Measurements from ENCODE around the gene GALC.

GALC gene

GRCh38 chr14:88005978-88006851 is 13.2 kb upstream of the GALC start:
- peak; percentile 87 for DNase-seq

- no peak for DNase-seq
Measured at GRCh38 chr14:88005050-88005481, 12.1 kb upstream of the GALC start, which contains the start of gene GPR65. GPR65 (plus strand) TSS chr14:88005135; CDS start chr14:88010848, 5,713 bp downstream.

- no peak for DNase-seq
Measured at GRCh38 chr14:88004506-88005036, 11.6 kb upstream of the GALC start.

- no peak for DNase-seq
Measured at GRCh38 chr14:88003425-88003824, 10.4 kb upstream of the GALC start.

- DNase-seq = no peak
Measured at GRCh38 chr14:88002421-88003075, 9.6 kb upstream of the GALC start.

- no peak for DNase-seq
Measured at GRCh38 chr14:87999277-87999676, 6.3 kb upstream of the GALC start.

GRCh38 chr14:87998482-87998881 is 5.5 kb upstream of the GALC start:
- DNase-seq = no peak

- no peak for DNase-seq
Measured at GRCh38 chr14:87996291-87996592, 3.3 kb upstream of the GALC start.

GRCh38 chr14:87995500-87996290 is 2.7 kb upstream of the GALC start:
- DNase-seq = no peak

GRCh38 chr14:87994974-87995373 is 2.0 kb upstream of the GALC start:
- DNase-seq = no peak

- DNase-seq = no peak
Measured at GRCh38 chr14:87992346-87992717, 650 bp downstream of the GALC start.

- DNase-seq = no peak
Measured at GRCh38 chr14:87990682-87991081, 2.3 kb downstream of the GALC start.

GRCh38 chr14:87989956-87990299 is 3.1 kb downstream of the GALC start:
- no peak for DNase-seq

- no peak for DNase-seq
Measured at GRCh38 chr14:87989221-87989955, 3.6 kb downstream of the GALC start.

GRCh38 chr14:87979689-87980088 is 13.3 kb downstream of the GALC start:
- no peak for DNase-seq

- no peak for DNase-seq
Measured at GRCh38 chr14:87975636-87976035, 17.3 kb downstream of the GALC start.

GRCh38 chr14:87971010-87971409 is 22.0 kb downstream of the GALC start:
- DNase-seq = no peak

GRCh38 chr14:87967496-87967895 is 25.5 kb downstream of the GALC start:
- DNase-seq = no peak

- DNase-seq = no peak
Measured at GRCh38 chr14:87966816-87967215, 26.2 kb downstream of the GALC start.

- DNase-seq = no peak
Measured at GRCh38 chr14:87961246-87961645, 31.7 kb downstream of the GALC start.

- no peak for DNase-seq
Measured at GRCh38 chr14:87960013-87960787, 32.8 kb downstream of the GALC start.

GRCh38 chr14:87955501-87955900 is 37.5 kb downstream of the GALC start:
- no peak for DNase-seq
